ACC112 (cell line): ENCODE measurements around the gene NUPR1.
"Not testable (repeated sequence)": the region's sequence is repeated elsewhere in the genome, so short reads cannot be mapped to it uniquely, and the experiment has no call there.

Source experiments
- H2AFZ ChIP-seq: fragments of 200-600 bp; sonication (generic); one replicate; pipeline ENCODE4 v1.6.0; 2017; ENCODE audit warnings: antibody characterized with exemption, low read length; ENCODE audit not compliant: unreplicated experiment
- H3K27ac ChIP-seq: fragments of 200-600 bp; sonication (generic); 2 replicates; pipeline ENCODE4 v1.5.1; 2014; ENCODE audit warnings: low read depth, mild to moderate bottlenecking, antibody characterized with exemption, low read length, moderate library complexity
- H3K27me3 ChIP-seq: fragments of 200-600 bp; sonication (generic); 2 replicates; pipeline ENCODE4 v1.6.1; 2014; ENCODE audit warnings: mild to moderate bottlenecking, antibody characterized with exemption, low read length, moderate library complexity, mixed read lengths; ENCODE audit not compliant: insufficient read depth
- H3K36me3 ChIP-seq: fragments of 200-600 bp; sonication (generic); 2 replicates; pipeline ENCODE4 v1.6.1; 2016; ENCODE audit warnings: mild to moderate bottlenecking, antibody characterized with exemption, low read length, moderate library complexity, mixed read lengths; ENCODE audit not compliant: insufficient read depth
- H3K4me1 ChIP-seq: fragments of 200-600 bp; sonication (generic); one replicate; pipeline ENCODE4 v1.6.1; 2016; ENCODE audit warnings: low read length, mixed read lengths; ENCODE audit not compliant: insufficient read depth, unreplicated experiment, control insufficient read depth
- H3K4me3 ChIP-seq: fragments of 200-600 bp; sonication (generic); 2 replicates; pipeline ENCODE4 v1.5.1; 2014; ENCODE audit warnings: mild to moderate bottlenecking, low read depth, low read length
- H3K79me2 ChIP-seq: fragments of 200-600 bp; sonication (generic); one replicate; pipeline ENCODE4 v1.6.0; 2016; ENCODE audit warnings: low read length; ENCODE audit not compliant: control insufficient read depth, unreplicated experiment, insufficient read depth

The NUPR1 gene

DNA sequence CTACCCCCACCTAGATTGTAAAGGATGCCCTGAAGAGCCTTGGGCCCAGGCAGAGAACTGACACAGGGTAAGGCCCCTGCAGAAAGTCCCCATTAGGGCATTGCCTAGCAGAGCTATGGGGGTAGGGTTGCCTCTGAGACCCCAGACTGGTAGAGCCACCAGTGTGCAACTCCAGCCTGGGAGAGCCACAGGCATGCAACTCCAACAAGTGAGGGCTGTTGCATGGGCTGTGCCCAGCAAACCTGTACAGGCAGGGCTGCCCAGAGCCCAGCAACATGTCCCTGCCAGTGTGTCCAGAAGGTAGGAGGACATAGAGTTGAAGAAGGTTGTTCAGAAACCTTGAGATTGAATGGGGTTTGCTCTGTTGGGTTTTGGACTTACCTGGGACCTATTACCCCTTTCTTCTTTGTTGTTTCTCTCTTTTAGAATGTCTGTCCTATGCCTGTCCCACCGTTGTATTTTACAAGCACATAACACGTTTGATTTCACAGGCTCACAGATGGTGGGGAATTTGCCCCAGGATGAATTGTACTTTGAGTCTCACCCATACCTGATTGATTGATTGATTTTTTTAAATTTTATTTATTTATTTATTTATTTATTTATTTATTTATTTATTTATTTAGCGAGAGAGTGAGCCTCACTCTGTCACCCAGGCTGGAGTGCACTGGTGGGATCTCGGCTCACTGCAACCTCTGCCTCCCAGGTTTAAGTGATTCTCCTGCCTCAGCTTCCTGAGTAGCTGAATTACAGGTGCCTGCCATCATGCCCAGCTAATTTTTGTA is 31.4 kb upstream of the NUPR1 start:
- no peak overlapping the region for H3K27ac ChIP-seq
- H2AFZ ChIP-seq: no peak overlapping the region
- H3K79me2 ChIP-seq: peaks cover 8% of the 10 kb centered on the region
- H3K4me1 ChIP-seq: no peaks in the 10 kb centered on the region
- no peaks in the 10 kb centered on the region for H3K27me3 ChIP-seq
- H3K4me3 ChIP-seq: no peak overlapping the region
- H3K36me3 ChIP-seq: peaks cover 6% of the 10 kb centered on the region; the same call in 1 of the 2 replicates

DNA sequence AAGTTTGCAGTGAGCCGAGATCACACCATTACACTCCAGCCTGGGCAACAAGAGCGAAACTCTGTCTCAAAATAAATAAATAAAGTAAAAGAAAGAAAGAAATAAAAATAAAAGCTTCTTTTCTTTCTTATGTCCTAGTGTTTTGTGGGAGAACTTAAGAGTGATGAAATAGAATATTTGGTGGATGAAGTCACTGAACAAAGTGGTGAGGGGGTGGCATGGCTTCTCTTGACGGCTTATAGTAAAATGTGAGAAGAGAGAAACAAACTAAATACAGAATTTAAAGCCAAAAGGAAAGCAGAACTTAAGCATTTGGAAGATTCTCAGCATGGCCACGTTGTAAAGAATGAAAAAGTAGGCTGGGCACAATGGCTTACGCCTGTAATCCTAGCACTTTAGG is 30.2 kb upstream of the NUPR1 start:
- Histone ChIP-seq H3K36me3 (peaks cover 6% of the 10 kb centered on the region; the same call in 1 of the 2 replicates), H3K79me2 (peaks cover 8% of the 10 kb centered on the region), H3K27ac (no peak overlapping the region), H3K4me1 (no peaks in the 10 kb centered on the region), H2AFZ (no peak overlapping the region), H3K27me3 (no peaks in the 10 kb centered on the region), H3K4me3 (no peak overlapping the region)

DNA sequence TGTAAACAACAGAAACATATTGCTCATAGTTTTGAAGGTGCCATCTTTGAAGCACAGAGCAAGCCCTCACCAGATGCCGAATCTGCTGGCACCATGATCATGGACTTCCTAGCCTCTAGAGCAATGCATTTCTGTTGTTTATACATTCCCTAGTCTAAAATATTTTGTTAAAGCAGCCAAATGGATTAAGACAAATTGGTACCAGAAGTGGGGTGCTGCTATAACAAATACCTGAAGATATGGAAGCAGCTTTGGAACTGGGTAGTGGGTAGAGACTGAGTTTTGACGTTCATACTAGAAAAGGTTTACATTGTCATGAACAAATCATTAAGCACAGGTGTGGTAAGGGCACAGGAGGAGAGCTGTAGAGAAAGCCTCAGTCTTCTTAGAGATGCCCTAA is 28.5 kb upstream of the NUPR1 start:
- Histone ChIP-seq H3K36me3 (peaks cover 6% of the 10 kb centered on the region; the same call in 1 of the 2 replicates), H2AFZ (no peak overlapping the region), H3K27me3 (no peaks in the 10 kb centered on the region), H3K4me3 (no peak overlapping the region), H3K79me2 (peaks cover 12% of the 10 kb centered on the region), H3K27ac (no peak overlapping the region), H3K4me1 (no peaks in the 10 kb centered on the region)

DNA sequence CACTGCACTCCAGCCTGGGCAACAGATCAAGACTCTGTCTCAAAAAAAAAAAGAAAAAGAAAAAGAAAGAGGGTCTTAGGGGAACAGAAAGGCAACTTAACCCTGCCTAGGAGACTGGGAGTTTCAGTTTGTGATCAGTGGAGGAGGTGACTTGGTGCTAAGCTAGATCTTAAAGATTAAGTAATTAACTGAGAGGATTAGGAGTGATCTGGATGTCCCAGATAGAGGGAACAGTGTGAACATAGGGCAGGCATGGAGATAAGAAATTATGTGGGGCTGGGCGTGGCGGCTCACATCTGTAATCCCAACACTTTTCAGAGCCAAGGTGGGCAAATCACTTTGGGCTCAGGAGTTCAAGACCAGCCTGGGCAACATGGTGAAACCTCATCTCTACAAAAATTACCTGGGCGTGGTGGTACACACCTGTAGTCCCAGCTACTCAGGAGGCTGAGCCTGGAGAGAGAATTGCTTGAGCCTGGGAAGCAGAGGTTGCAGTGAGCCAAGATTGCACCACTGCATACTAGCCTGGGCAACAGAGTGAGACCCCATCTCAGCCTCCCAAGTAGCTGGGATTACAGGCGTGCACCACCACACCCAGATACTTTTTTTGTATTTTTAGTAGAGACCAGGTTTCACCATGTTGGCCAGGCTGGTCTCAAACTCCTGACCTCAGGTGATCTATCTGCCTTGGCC is 27.6 kb upstream of the NUPR1 start:
- not testable (repeated sequence) for H2AFZ ChIP-seq, H3K27me3 ChIP-seq

DNA sequence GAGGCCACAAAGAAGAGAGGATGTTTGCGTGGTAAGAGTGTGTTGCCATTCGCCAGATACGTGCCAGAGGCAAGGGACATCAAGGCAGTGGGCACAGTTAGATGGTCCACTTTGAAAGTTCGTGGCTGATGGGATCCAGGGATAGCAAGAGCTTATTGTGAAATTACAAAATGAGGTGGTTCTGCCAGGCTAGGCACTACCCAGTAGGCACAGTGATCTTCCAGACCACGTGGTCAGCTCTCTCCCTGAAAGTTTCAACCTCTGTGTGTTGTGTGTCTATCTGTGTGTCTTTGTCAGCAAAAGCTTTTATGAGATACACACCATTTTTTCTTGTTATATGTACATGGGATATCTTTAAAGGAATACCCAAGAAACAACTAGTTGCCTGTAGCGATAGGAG is 24.4 kb upstream of the NUPR1 start:
- Histone ChIP-seq H3K27ac (no peak overlapping the region), H3K4me3 (no peak overlapping the region), H2AFZ (no peak overlapping the region), H3K4me1 (no peaks in the 10 kb centered on the region), H3K79me2 (peaks cover 9% of the 10 kb centered on the region), H3K27me3 (no peaks in the 10 kb centered on the region), H3K36me3 (peaks cover 6% of the 10 kb centered on the region; the same call in 1 of the 2 replicates)

More for the DNA sequence above, 27.6 kb upstream of the NUPR1 start:
- not testable (repeated sequence) for H3K36me3 ChIP-seq, H3K4me1 ChIP-seq, H3K27ac ChIP-seq, H3K4me3 ChIP-seq
- H3K79me2 ChIP-seq: peaks cover 12% of the 10 kb centered on the region

DNA sequence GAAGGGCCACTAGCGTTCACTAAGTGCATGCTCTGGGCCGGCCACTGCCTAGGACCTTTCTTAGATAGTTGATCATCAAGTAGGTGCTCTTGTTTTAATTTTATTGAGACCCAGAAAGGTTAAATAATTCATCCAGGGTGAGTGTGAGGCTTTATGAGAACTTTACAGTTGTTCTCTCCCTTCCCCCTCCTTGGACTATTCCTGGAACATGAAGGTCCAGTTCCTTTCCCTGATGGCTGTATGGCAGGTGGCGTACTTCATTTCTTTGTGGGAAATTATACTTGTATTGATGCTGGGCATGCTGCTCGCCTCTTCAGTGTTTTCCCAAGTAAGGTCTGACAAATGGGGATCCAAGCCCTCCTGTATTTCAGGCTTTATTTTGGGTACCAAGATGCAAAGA is 23.4 kb upstream of the NUPR1 start:
- Histone ChIP-seq H2AFZ (no peak overlapping the region), H3K4me1 (no peaks in the 10 kb centered on the region), H3K4me3 (no peak overlapping the region), H3K79me2 (peaks cover 6% of the 10 kb centered on the region), H3K27ac (no peak overlapping the region), H3K27me3 (no peaks in the 10 kb centered on the region), H3K36me3 (peaks cover 2% of the 10 kb centered on the region; the same call in 1 of the 2 replicates)

DNA sequence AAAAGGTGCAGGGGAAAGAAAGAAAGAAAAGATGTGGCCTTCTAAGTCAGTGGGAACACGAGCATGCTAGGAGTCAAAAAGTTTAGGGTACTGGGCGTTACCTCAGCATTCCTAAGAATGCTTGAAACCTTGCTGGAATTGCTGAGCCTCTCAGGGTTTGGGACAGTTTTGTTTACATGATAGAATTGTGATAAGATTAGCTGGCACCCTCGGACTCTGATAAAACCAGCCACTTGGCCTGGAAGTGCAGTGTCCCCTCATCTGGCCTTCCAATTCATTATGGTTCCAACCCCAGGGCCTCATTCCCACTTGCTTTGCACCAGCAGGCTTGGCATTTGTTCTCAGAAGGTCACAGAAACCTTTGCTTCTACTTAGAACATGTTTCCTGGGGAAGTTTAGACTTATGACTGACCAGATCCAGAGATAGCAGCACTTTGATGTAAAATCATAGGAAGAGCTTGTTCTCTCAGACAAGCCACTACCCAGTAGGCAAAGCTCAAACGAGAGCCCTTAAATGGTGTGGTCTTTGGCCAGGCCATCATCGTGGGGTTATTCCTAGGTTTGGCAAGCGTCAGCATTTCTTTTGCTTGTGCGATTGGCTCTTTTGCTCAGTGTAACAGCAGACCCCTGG is 22.9 kb upstream of the NUPR1 start:
- Histone ChIP-seq H3K79me2 (peaks cover 8% of the 10 kb centered on the region), H3K4me1 (no peaks in the 10 kb centered on the region), H3K36me3 (no peaks in the 10 kb centered on the region), H3K4me3 (no peak overlapping the region), H2AFZ (no peak overlapping the region), H3K27ac (no peak overlapping the region), H3K27me3 (no peaks in the 10 kb centered on the region)

DNA sequence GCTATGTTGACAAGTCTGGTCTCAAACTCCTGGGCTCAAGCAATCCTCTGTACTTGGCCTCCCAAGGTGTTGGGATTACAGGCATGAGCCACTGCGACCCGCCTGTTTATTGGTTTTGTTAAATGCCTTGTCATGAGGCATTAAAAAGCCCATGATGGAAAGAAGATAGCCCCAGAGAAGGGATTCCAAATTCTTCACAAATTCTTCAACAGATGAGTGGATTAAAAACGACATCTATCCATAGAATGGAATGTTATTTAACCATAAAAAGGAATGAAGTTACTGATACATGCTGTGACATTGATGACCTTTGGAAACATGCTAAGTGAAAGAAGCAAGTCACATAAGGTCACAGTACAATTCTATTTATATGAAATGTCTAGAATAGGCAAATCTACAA is 19.7 kb upstream of the NUPR1 start:
- Histone ChIP-seq H3K27me3 (no peaks in the 10 kb centered on the region), H3K79me2 (peaks cover 12% of the 10 kb centered on the region), H3K36me3 (no peaks in the 10 kb centered on the region), H2AFZ (no peak overlapping the region), H3K4me3 (no peak overlapping the region), H3K4me1 (no peaks in the 10 kb centered on the region), H3K27ac (no peak overlapping the region)

DNA sequence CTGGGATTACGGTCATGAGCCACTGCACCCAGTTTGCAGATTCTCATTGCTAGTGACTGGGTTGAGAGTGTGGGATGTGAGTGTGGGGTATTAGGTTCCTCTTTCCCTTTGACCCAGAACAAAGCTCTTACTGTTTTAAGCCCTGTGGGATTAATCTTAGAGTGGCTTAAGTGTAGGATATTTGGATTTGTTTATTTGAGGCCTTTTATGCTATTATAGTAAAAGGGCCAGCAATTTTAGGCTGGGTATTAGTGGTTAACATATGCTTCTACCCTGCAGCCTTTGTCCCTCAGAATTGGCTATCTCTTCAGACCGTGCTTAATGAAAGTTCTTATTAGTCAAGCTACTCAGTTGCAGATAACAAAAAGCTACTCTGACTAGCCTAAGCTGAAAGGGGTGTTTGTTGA is 18.1 kb upstream of the NUPR1 start:
- H3K27ac ChIP-seq: no peak overlapping the region
- H3K4me1 ChIP-seq: no peaks in the 10 kb centered on the region
- no peaks in the 10 kb centered on the region for H3K27me3 ChIP-seq
- no peaks in the 10 kb centered on the region for H3K36me3 ChIP-seq
- peaks cover 9% of the 10 kb centered on the region for H3K79me2 ChIP-seq
- H2AFZ ChIP-seq: no peak overlapping the region
- H3K4me3 ChIP-seq: no peak overlapping the region

DNA sequence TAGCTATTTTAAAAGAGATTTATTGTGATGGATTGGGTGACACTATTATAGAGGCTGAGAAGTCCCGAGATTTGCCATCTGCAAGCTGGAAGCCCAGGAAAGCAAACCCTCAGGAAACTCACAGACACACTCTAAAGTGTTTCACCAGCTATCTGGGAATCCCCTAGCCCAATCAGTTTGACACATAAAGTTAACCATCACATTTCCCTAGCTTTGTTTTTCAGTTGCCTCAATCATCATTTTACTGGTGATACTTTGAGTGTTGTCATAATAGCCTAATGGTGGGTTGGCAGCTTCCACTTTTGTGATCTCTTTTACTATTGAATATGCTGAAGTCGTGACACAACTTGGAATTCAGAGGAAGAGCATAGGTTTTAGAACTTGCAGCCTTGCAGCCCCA is 16.8 kb upstream of the NUPR1 start:
- H3K27ac ChIP-seq: no peak overlapping the region
- H3K4me1 ChIP-seq: no peaks in the 10 kb centered on the region
- no peaks in the 10 kb centered on the region for H3K27me3 ChIP-seq
- H3K79me2 ChIP-seq: peaks cover 9% of the 10 kb centered on the region
- H3K36me3 ChIP-seq: no peaks in the 10 kb centered on the region
- no peak overlapping the region for H3K4me3 ChIP-seq
- H2AFZ ChIP-seq: no peak overlapping the region
